ENCODE measurements around the gene FREM2.

Gene FREM2

DNA sequence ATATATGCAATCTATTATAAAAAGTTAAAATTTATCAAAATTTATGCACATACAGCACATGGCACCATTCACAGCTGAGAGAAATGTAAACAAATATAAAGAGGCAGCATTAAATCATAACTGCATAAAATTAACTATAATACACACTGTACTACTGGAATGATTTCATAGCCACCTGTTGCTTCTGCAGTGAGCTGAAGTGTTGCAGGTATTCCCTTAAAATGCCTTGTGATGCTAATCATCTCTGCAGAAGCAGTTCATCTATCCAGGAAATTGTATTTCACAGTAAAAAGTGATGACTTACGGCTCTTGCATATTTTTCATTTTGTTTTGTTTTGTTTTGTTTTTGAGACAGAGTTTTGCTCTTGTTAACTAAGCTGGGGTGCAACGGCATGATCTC lies 221.7 kb downstream of the FREM2 start:
- DNase-seq, result no peak

DNA sequence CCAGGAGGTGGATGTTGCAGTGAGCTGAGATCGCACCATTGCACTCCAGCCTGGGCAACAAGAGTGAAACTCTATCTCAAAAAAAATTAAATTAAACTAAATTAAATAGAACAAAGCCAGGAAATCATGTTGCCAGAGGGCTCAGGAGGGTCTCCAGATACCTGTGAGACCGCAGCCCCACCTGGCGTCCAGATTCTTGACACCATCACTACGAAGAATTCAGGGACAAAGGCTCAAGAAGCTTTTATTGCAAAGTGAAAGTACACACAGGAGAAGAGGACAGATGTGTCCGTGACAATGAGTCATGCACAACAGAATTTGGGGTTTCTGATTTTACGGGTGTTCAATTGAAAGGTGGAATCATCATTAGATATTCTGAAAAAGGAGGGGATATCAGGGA lies 227.2 kb downstream of the FREM2 start:
- DNase-seq, result no peak

DNA sequence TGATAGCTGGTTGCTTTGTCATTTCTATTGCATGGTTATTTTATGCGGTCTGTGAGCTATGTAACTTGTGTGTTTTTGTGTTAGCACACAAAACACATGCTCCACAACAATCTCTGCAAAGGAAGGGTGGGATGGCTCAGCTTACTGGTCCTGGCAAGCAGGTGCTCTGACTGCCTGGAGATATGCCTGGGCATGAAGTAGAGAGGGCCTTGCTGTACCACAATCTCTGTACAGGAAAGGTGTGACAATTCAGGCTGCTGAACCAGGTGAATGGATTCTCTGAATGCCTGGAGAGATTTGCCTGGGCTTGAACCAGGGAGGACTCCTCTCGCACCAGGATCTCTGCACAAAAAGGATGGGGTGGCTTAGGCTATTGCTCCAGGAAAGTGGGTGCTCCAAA lies 234.2 kb downstream of the FREM2 start:
- no peak for DNase-seq

DNA sequence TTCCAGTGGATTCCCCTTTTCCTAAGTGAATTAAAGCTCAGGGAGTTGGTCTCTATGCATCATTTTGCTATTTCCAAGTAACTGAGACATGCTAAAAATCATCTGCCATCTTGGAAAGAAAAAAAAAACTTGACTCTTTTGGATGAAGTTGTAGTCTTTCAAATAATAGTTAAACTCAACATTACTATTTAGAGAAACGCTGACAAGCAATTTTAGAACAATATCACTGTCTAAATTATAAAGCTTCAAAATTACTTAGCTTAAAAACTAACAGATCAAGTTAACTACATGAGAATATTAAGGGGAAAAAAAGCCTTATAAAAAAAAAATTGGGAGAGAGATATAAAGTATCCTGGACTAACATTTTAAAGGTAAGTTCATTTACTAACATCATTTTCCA lies 235.3 kb downstream of the FREM2 start:
- DNase-seq, result no peak

DNA sequence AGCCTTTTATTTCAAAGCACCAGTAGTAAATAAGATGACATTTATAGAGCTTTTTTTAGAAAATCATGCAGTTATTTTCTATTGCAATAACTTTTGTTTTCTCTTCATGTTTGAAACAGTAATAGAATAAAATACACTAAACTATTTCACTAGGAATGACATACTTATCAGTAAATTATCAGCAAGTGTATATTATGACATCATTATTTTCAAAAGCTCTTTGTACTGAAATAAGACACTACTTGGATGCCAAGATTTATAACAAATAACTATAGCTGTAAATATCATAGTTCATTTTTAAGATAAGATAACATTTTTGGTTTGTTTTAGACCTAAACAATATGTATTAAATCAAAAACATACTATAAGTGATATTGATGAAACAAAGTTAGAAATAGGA lies 246.9 kb downstream of the FREM2 start:
- no peak for DNase-seq
